ENCODE data around the gene GPC1.

Gene GPC1

GRCh38 chr2:240412975-240413812, 22.3 kb upstream of the GPC1 start:
- no peak for DNase-seq

GRCh38 chr2:240413813-240414429, 21.5 kb upstream of the GPC1 start:
- no peak for DNase-seq

GRCh38 chr2:240416821-240417220, 18.6 kb upstream of the GPC1 start:
- no peak for DNase-seq

GRCh38 chr2:240418311-240418710, 17.2 kb upstream of the GPC1 start:
- DNase-seq, result no peak

- no peak for DNase-seq
Observed at GRCh38 chr2:240419271-240419670, 16.2 kb upstream of the GPC1 start.

- DNase-seq, result no peak
Observed at GRCh38 chr2:240419723-240420122, 15.7 kb upstream of the GPC1 start.

GRCh38 chr2:240420206-240421104, 15.0 kb upstream of the GPC1 start:
- DNase-seq, result peak; percentile 2

GRCh38 chr2:240421381-240421780, 14.1 kb upstream of the GPC1 start:
- peak; percentile 0 for DNase-seq

GRCh38 chr2:240422658-240423329, 12.7 kb upstream of the GPC1 start:
- DNase-seq, result no peak

- DNase-seq, result peak; percentile 1
Observed at GRCh38 chr2:240423788-240424191, 11.7 kb upstream of the GPC1 start.

- DNase-seq, result peak; percentile 0
Observed at GRCh38 chr2:240424341-240425235, 10.9 kb upstream of the GPC1 start.

- no peak for DNase-seq
Observed at GRCh38 chr2:240425236-240425615, 10.2 kb upstream of the GPC1 start.

GRCh38 chr2:240425697-240426096, 9.8 kb upstream of the GPC1 start:
- DNase-seq, result peak; percentile 1

- DNase-seq, result peak; percentile 1
Observed at GRCh38 chr2:240426845-240427721, 8.4 kb upstream of the GPC1 start.

GRCh38 chr2:240427729-240428128, 7.7 kb upstream of the GPC1 start:
- DNase-seq, result no peak

- DNase-seq, result no peak
Observed at GRCh38 chr2:240428245-240428644, 7.2 kb upstream of the GPC1 start.

- peak; percentile 2 for DNase-seq
Observed at GRCh38 chr2:240429341-240429871, 6.1 kb upstream of the GPC1 start.

GRCh38 chr2:240429872-240430491, 5.5 kb upstream of the GPC1 start:
- DNase-seq, result peak; percentile 0

- DNase-seq, result no peak
Observed at GRCh38 chr2:240430595-240430994, 4.9 kb upstream of the GPC1 start.

GRCh38 chr2:240431271-240431660, 4.2 kb upstream of the GPC1 start:
- DNase-seq, result no peak

Measured in activated gamma-delta T cell treated with Interleukin-2 at 50 U/mL for 16 hours (primary cell).